Measurements from ENCODE around the gene JCAD.

Gene JCAD

GRCh38 chr10:30073767-30074060, 14.3 kb upstream of the JCAD start:
- DNase-seq = no peak

GRCh38 chr10:30073045-30073766, 13.8 kb upstream of the JCAD start:
- DNase-seq = no peak

- no peak for DNase-seq
These were observed 12.7 kb upstream of the JCAD start for GRCh38 chr10:30072068-30072467.

GRCh38 chr10:30070001-30070685, 10.8 kb upstream of the JCAD start:
- DNase-seq = no peak

GRCh38 chr10:30068492-30069223, 9.3 kb upstream of the JCAD start:
- no peak for DNase-seq

- no peak for DNase-seq
These were observed 3.7 kb upstream of the JCAD start for GRCh38 chr10:30063099-30063498.

GRCh38 chr10:30062582-30062981, 3.2 kb upstream of the JCAD start:
- no peak for DNase-seq

- DNase-seq = no peak
These were observed 2.7 kb upstream of the JCAD start for GRCh38 chr10:30062090-30062489.

- no peak for DNase-seq
These were observed 735 bp downstream of the JCAD start for GRCh38 chr10:30058570-30059132.

GRCh38 chr10:30057894-30058556, 1.4 kb downstream of the JCAD start:
- no peak for DNase-seq

- DNase-seq = no peak
These were observed 2.0 kb downstream of the JCAD start for GRCh38 chr10:30057421-30057841.

GRCh38 chr10:30056767-30057355, 2.5 kb downstream of the JCAD start:
- no peak for DNase-seq

GRCh38 chr10:30056281-30056680, 3.1 kb downstream of the JCAD start:
- DNase-seq = no peak

GRCh38 chr10:30055226-30055662, 4.1 kb downstream of the JCAD start:
- DNase-seq = no peak

- DNase-seq = no peak
These were observed 7.3 kb downstream of the JCAD start for GRCh38 chr10:30052062-30052461.

- DNase-seq = no peak
These were observed 8.2 kb downstream of the JCAD start for GRCh38 chr10:30051220-30051619.

GRCh38 chr10:30050411-30050810, 9.0 kb downstream of the JCAD start:
- no peak for DNase-seq

- DNase-seq = no peak
These were observed 10.4 kb downstream of the JCAD start for GRCh38 chr10:30048768-30049517.

GRCh38 chr10:30047924-30048531, 11.4 kb downstream of the JCAD start:
- no peak for DNase-seq

GRCh38 chr10:30047430-30047829, 12.0 kb downstream of the JCAD start:
- no peak for DNase-seq

GRCh38 chr10:30046476-30046875, 12.9 kb downstream of the JCAD start:
- DNase-seq = no peak

GRCh38 chr10:30045961-30046360, 13.4 kb downstream of the JCAD start:
- DNase-seq = no peak
